NCI-H345 (cell line): ENCODE data around the gene KRTAP1-4.
"Not testable (repeated sequence)": the region's sequence is repeated elsewhere in the genome, so short reads cannot be mapped to it uniquely, and the experiment has no call there.

ENCODE experiments used
- DNase-seq: peaks from one replicate; lab custom pipeline; 2025; lab: John Stamatoyannopoulos, UW

The KRTAP1-4 gene

GRCh38 chr17:41003926-41004325 is 26.1 kb downstream of the KRTAP1-4 start:
- DNase-seq: no peak

DNA sequence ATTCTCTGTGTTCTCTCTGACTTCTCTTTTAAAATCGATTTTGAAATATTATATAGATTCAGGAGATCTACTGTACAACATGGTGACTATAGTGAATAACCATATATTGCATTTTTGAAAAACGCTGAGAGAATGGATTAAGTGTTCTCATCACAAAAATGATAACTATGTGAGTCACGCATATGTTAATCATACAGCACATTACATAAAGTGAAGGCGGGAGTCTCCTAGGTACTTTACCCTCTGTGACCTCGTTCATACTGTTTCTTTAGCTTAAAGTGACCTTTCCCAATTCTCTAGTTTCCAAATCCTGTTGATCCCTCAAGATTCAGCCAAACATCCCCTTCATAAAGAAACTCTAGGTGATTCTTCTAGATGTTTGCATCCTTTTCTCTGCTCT is 27.2 kb downstream of the KRTAP1-4 start:
- no peak for DNase-seq

DNA sequence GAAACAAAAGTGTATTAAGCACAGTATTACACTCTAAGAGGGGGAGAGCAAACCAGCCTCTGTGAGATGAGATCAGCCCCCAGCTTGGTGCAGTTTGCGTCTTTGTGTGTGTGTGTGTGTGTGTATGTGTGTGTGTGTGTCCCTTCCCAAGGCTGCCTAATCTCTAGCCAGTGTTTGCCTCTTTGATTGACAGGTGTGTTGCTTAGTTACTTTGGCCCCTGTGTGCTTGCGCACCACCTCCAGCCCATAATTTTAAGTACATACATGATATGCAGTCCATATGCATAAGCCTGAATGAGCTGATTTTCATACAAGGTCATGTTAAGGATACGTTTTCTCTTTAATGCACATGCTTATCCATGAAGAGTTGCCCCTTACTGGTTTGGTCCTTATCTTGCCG is 28.2 kb downstream of the KRTAP1-4 start:
- DNase-seq: no peak

DNA sequence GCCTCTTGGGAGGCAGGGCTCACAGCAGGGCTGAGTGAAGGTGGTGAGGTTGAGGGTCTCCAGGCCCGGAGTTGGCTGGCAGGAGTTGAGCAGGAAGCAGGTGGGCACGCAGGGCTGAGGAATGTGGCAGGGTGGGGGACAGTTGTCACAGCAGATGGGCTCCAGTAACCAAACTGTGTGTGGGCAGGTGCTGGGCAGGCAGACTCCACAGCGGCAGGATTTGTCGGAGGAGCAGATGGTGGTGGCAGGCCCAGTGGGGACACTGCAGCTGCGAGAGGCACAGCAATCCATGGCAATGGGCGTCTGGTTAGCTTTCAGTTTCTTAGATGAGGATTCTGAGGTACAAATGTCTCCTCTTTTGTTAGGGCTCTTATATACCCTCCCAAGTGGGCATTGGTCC is 30.4 kb downstream of the KRTAP1-4 start, which contains the start of gene KRTAP3-2:
KRTAP3-2 (minus strand) TSS at position 344 of the 400 bp plus-strand sequence; CDS start at position 291, 53 bp downstream.
- DNase-seq: not testable (repeated sequence)

- DNase-seq: no peak
Measured at GRCh38 chr17:40997361-40997760, 32.6 kb downstream of the KRTAP1-4 start.

DNA sequence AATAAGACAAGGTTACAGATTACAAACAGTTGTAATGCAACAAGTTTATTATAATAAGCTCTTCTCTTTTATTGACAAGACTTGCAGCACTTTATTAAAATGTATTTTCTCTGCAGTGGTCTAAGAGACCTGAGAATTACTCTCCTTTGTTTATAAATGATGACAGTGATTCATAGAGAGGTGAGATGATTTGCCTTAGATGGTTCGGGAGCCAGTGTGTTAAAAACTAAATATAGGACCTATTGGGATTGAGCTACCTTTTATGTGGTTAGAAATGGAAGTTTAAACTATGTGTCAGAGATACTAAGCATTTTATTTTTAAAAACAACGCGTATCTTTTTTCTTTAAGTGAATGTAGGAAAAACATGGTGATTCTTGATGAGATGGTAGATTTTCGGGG is 33.2 kb downstream of the KRTAP1-4 start:
- no peak for DNase-seq

- DNase-seq: no peak
Measured at GRCh38 chr17:40995116-40995515, 34.9 kb downstream of the KRTAP1-4 start.

DNA sequence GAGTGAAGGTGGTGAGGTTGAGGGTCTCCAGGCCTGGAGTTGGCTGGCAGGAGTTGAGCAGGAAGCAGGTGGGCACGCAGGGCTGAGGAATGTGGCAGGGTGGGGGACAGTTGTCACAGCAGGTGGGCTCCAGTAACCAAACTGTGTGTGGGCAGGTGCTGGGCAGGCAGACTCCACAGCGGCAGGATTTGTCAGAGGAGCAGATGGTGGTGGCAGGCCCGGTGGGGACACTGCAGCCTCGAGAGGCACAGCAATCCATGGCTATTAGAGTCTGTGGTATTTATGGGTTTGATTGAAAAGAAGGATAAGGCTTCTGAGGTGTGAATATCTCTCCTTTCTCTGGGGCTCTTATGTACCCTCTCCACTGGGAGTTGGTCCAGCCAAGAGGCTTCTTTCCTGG is 36.2 kb downstream of the KRTAP1-4 start, which contains the start of gene KRTAP3-3:
KRTAP3-3 (minus strand) TSS at position 326 of the 400 bp plus-strand sequence; CDS start at position 259, 67 bp downstream.
- no peak for DNase-seq

DNA sequence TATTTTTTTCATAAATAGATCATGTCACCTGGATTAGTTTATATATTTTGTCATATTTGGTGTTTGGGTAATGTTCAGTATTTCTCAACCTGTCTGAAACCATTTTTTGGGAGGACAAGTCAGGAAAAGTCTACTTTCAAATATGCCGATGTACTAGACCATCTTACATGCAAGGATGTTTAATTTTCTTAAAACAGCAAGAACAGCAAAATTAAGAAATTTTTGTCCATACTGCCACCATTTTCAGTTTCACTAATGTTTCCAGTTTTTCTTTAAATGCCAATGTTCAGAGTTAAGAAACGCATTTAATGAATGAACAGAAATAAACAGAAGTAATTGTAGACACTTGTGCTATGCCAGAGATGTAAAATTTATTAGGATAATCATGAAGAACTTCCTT is 36.9 kb downstream of the KRTAP1-4 start:
- DNase-seq: no peak

- no peak for DNase-seq
Measured at GRCh38 chr17:40992666-40993065, 37.3 kb downstream of the KRTAP1-4 start.

DNA sequence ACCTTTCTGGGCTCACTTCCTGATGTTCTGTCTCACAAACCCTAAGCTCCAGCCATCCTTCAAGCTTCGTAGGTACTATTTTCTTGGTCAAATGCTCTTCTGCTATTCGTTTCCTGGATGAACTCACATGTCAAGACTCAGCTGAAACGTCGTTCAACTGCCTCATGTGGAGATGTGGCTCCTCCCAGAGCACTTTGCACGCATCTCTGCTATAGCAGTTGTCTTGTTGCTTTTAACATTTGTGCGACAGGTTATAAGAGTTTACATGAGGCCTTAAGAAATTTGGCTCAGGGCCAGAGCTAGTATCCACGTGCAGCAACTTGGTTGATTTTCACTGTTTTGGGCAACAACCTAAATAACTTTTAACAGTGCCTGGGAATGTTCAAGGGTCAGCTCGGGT is 43.1 kb downstream of the KRTAP1-4 start:
- no peak for DNase-seq

GRCh38 chr17:40984226-40984625 is 45.8 kb downstream of the KRTAP1-4 start, which contains the start of gene KRT40:
Gene KRT40, minus strand, starts transcription at chr17:40984326. Its CDS starts 53 bp downstream, at chr17:40984273.
- DNase-seq: no peak

- no peak for DNase-seq
Measured at GRCh38 chr17:40981115-40981514, 48.9 kb downstream of the KRTAP1-4 start.

GRCh38 chr17:40980596-40980995 is 49.4 kb downstream of the KRTAP1-4 start:
- no peak for DNase-seq

DNA sequence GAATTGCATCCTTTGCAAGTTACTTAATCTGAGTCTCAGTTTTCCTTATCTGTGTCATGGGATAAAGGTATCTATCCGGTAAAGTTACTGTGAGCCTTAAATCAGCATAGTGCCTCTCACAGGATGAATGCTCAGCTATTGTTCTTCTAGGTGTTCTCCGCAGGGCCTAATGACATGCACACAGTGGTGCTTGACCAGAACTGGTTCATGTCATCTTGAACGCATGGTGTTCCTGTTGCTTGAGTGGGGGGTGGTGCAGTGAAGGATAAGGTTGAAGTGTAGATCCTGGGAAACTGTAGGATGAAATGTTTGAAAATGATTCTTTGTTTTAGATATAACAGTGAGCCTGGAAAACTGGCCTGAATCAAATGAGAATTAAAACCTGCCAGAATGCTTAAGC is 49.9 kb downstream of the KRTAP1-4 start:
- no peak for DNase-seq
